A549 (cell line): ENCODE measurements around the gene PNPLA7. TPM values are rescaled to one million over a fixed set of nuclear protein-coding genes. Genes with fewer than 3 reads are reported as not detected.
A peak's percentile ranks its signal among the peaks of the same experiment; 100 is the strongest.

Source experiments
- ATAC-seq, 2 experiments: fragments of 200-7000 bp in 1 of 2; fragments of >200 bp in 1 of 2; cut with Nextera tagmentation in 1 of 2; cut with Tn5 transposase in 1 of 2; 3 replicates each; pipeline versions ENCODE4 v1.8.0 to v1.9.1; 2018 to 2020; ENCODE audit warnings: mild to moderate bottlenecking in 1 of 2, moderate library complexity in 1 of 2
- CTCF ChIA-PET: fragments of 300-600 bp; sonication (Branson Sonifier 250); formaldehyde crosslinking; extraction: SDS; loops from one replicate; lab custom pipeline; 2021; ENCODE audit warnings: antibody characterized with exemption, inconsistent platforms; lab: Yijun Ruan, JAX
- POLR2A ChIA-PET: fragments of 350-600 bp; formaldehyde crosslinking; extraction: SDS; loops from one replicate; lab custom pipeline; 2021; ENCODE audit warnings: antibody characterized with exemption, inconsistent platforms; lab: Yijun Ruan, JAX
- DNase-seq, 2 experiments: peaks; one replicate each; pipeline versions ENCODE4 v3.0.0 to v3.0.0-alpha.2; 2011 to 2016; ENCODE audit warnings: low read depth in 1 of 2, low spot score in 1 of 2
- FAIRE-seq: peaks from 2 replicates; lab custom pipeline; 2011; peaks lifted over from hg19 to GRCh38; lab: Jason Lieb, UNC
- H3K27ac ChIP-seq, 2 experiments: fragments of >200 bp; sonication (Bioruptor Twin); formaldehyde crosslinking; 3 replicates each; pipeline ENCODE4 v1.5.1; 2016 to 2017
- H3K4me1 ChIP-seq: fragments of >200 bp; sonication (Bioruptor Twin); formaldehyde crosslinking; 3 replicates; pipeline ENCODE4 v1.6.1; 2016
- H3K4me2 ChIP-seq: fragments of >200 bp; sonication (Bioruptor Twin); formaldehyde crosslinking; 3 replicates; pipeline ENCODE4 v1.6.1; 2016
- H3K4me3 ChIP-seq: fragments of >200 bp; sonication (Bioruptor Twin); formaldehyde crosslinking; 3 replicates; pipeline ENCODE4 v1.5.1; 2016
- H3K9me3 ChIP-seq: fragments of >200 bp; sonication (Bioruptor Twin); formaldehyde crosslinking; 3 replicates; pipeline ENCODE4 v1.6.1; 2016
- BHLHE40 ChIP-seq: IDR thresholded peaks from 2 replicates; pipeline ENCODE4 v1.6.1; 2012; ENCODE audit warnings: low read depth, low read length, inconsistent platforms
- CBX8 ChIP-seq: fragments of 200-600 bp; sonication (generic); IDR thresholded peaks from 2 replicates; pipeline ENCODE4 v1.6.1; 2016
- FOSB ChIP-seq: fragments of 250-450 bp; sonication (Bioruptor Pico); IDR thresholded peaks from 2 replicates; pipeline ENCODE4 v1.5.0; 2020; ENCODE audit warnings: mild to moderate bottlenecking, moderate library complexity
- FOXS1 ChIP-seq: fragments of 250-450 bp; sonication (Bioruptor Pico); IDR thresholded peaks from 2 replicates; pipeline ENCODE4 v1.5.0; 2020; ENCODE audit warnings: mild to moderate bottlenecking, moderate library complexity
- HDAC2 ChIP-seq: fragments of 200-600 bp; sonication (generic); IDR thresholded peaks from 2 replicates; pipeline ENCODE4 v1.6.1; 2016
- JUN ChIP-seq, 2 experiments: fragments of >200 bp; sonication (Bioruptor Twin); formaldehyde crosslinking; IDR thresholded peaks; 2 replicates in 1 of 2; 3 replicates in 1 of 2; pipeline ENCODE4 v1.6.1; 2016 to 2017
- JUNB ChIP-seq: fragments of >200 bp; sonication (Bioruptor Twin); formaldehyde crosslinking; IDR thresholded peaks from 2 replicates; pipeline ENCODE4 v1.6.1; 2016
- KDM5A ChIP-seq: fragments of 200-600 bp; sonication (generic); IDR thresholded peaks from 2 replicates; pipeline ENCODE4 v1.6.1; 2016; ENCODE audit warnings: antibody characterized with exemption, mild to moderate bottlenecking
- MAFK ChIP-seq: fragments of 450-650 bp; IDR thresholded peaks from 2 replicates; pipeline ENCODE4 v1.6.1; 2014; ENCODE audit not compliant: partially characterized antibody
- MAZ ChIP-seq: fragments of 150-350 bp; IDR thresholded peaks from 2 replicates; pipeline ENCODE4 v1.6.1; 2014; ENCODE audit warnings: antibody characterized with exemption, low read depth, low read length, borderline replicate concordance
- NPAS2 ChIP-seq: fragments of 250-450 bp; sonication (Bioruptor Pico); IDR thresholded peaks from 2 replicates; pipeline ENCODE4 v1.8.0; 2022; ENCODE audit warnings: mild to moderate bottlenecking, moderate library complexity, borderline replicate concordance
- PBX3 ChIP-seq: IDR thresholded peaks from 2 replicates; pipeline ENCODE4 v1.6.1; 2012
- PHF8 ChIP-seq: fragments of 200-600 bp; sonication (generic); IDR thresholded peaks from 2 replicates; pipeline ENCODE4 v1.6.1; 2016; ENCODE audit warnings: low read depth, mild to moderate bottlenecking, antibody characterized with exemption, moderate library complexity, borderline replicate concordance
- POLR2A ChIP-seq: IDR thresholded peaks from 2 replicates; pipeline ENCODE4 v1.6.1; 2012; ENCODE audit warnings: mild to moderate bottlenecking, low read length
- RCOR1 ChIP-seq: fragments of 150-350 bp; IDR thresholded peaks from 2 replicates; pipeline ENCODE4 v1.6.1; 2014; ENCODE audit warnings: antibody characterized with exemption, low read length, low read depth
- SMC3 ChIP-seq: fragments of >200 bp; sonication (Bioruptor Twin); formaldehyde crosslinking; IDR thresholded peaks from 3 replicates; pipeline ENCODE4 v1.6.1; 2018; ENCODE audit warnings: inconsistent platforms
- ZC3H11A ChIP-seq: fragments of 450-650 bp; IDR thresholded peaks from 2 replicates; pipeline ENCODE4 v1.6.1; 2014; ENCODE audit warnings: antibody characterized with exemption, mild to moderate bottlenecking
- ZFP36 ChIP-seq: fragments of 450-650 bp; IDR thresholded peaks from 2 replicates; pipeline ENCODE4 v1.6.1; 2014; ENCODE audit warnings: borderline replicate concordance; ENCODE audit not compliant: partially characterized antibody
- WGBS: methylation state at CpG from one replicate; pipeline ENCODE4 v1.1.6; 2017; ENCODE audit errors: missing lambda C conversion rate; 5-methylcytosine and 5-hydroxymethylcytosine counted together
- polyA plus RNA-seq, 4 experiments: library from polyadenylated mRNA; depleted of rRNA in 3 of 4; stranded (reverse); fragments of >200 nt; fragmentation: RNase III in 1 of 4; extraction: RNeasy Plus Mini Kit Qiagen cat#74134 plus additional on column Dnase treatment in 1 of 4; gene quantifications; 2 replicates in 3 of 4; 3 replicates in 1 of 4; pipeline ENCODE4 v1.2.3, GENCODE V29; 2011 to 2017
- TF ChIP-seq, protein P1 (sequence below): fragments of >200 bp; sonication (Bioruptor Twin); formaldehyde crosslinking; IDR thresholded peaks from 3 replicates; pipeline ENCODE4 v1.5.1; 2016
- TF ChIP-seq, protein P2 (sequence below): fragments of 250-450 bp; sonication (Bioruptor Pico); IDR thresholded peaks from 2 replicates; pipeline ENCODE4 v1.5.0; 2020; ENCODE audit warnings: low read depth, mild to moderate bottlenecking, moderate library complexity

The PNPLA7 gene
- polyA plus RNA-seq, 2 of the 4 experiments (the other 2 are of a cell fraction) = 0.31 to 1.1 TPM

GRCh38 chr9:137457406-137458193 is 92.6 kb downstream of the PNPLA7 start (continued):
- TF ChIP-seq, protein P1, sequence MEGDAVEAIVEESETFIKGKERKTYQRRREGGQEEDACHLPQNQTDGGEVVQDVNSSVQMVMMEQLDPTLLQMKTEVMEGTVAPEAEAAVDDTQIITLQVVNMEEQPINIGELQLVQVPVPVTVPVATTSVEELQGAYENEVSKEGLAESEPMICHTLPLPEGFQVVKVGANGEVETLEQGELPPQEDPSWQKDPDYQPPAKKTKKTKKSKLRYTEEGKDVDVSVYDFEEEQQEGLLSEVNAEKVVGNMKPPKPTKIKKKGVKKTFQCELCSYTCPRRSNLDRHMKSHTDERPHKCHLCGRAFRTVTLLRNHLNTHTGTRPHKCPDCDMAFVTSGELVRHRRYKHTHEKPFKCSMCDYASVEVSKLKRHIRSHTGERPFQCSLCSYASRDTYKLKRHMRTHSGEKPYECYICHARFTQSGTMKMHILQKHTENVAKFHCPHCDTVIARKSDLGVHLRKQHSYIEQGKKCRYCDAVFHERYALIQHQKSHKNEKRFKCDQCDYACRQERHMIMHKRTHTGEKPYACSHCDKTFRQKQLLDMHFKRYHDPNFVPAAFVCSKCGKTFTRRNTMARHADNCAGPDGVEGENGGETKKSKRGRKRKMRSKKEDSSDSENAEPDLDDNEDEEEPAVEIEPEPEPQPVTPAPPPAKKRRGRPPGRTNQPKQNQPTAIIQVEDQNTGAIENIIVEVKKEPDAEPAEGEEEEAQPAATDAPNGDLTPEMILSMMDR = no peak
- no peak for TF ChIP-seq RCOR1
- no peak for TF ChIP-seq JUNB
- no peak for TF ChIP-seq HDAC2
- TF ChIP-seq, protein P2, sequence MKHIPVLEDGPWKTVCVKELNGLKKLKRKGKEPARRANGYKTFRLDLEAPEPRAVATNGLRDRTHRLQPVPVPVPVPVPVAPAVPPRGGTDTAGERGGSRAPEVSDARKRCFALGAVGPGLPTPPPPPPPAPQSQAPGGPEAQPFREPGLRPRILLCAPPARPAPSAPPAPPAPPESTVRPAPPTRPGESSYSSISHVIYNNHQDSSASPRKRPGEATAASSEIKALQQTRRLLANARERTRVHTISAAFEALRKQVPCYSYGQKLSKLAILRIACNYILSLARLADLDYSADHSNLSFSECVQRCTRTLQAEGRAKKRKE = no peak
- TF ChIP-seq, all 56 proteins: peak for 0

- 91% methylated on average over 9 of the region's 10 CpGs for WGBS
- POLR2A ChIA-PET = no interaction called here
- H3K4me1 ChIP-seq = peaks cover 38% of the 10 kb centered on the region
Measured at GRCh38 chr9:137456864-137457405, 93.3 kb downstream of the PNPLA7 start.

DNA sequence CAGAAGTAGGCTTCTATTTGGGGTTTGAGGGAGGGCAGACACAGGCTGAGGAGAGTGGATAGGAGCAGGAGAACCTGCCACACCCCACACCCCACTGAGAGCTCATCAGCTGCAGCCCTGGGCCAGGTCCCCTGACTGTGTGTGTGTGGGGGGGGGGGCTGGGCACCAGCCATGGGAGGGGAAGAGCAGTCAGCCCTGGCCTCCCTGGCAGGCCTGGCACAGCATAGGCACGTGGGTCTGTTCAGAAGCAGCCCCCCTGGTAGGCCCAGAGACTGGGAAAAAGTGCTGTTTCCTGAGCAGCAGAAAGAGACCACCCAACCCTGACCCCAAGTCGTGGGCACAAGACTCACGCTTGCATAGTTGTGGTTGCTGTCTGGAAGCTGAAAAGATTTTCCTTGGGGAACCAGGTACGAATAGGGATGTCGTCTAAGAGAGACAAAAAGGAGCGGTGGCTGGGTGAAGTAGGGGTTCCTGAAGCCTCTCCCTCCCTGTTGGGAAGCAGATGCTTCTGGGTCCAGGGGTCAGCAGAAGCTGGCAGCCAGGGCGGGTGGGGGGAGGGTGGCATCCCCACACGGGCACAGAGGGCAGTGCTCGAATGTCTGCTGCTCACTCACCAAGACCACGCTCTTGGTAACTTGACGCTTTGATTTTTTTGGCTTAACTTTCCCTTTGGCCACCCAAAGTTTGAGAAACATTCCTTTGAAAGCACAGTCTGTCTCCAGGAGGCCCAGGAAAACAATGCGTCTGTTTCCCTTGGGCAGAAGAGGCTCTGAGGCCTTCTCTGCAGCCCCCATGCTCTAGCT is 93.9 kb downstream of the PNPLA7 start:
- TF ChIP-seq RCOR1 = no peak
- no peak for TF ChIP-seq MAZ
- TF ChIP-seq ZC3H11A = no peak
- no peak for TF ChIP-seq BHLHE40
- no peak for TF ChIP-seq JUNB
- no peak for TF ChIP-seq FOSB (CRISPR knock-in tag)
- no peak for TF ChIP-seq POLR2A
- no peak for TF ChIP-seq PBX3
- no peak for TF ChIP-seq CBX8
- no peak for TF ChIP-seq KDM5A
- TF ChIP-seq MAFK = no peak
- no peak for TF ChIP-seq PHF8
- no peak for TF ChIP-seq SMC3
- no peak for TF ChIP-seq JUN (IDR thresholded peaks at IDR 0.05)
- no peak for TF ChIP-seq FOXS1 (CRISPR knock-in tag)
- TF ChIP-seq NPAS2 = no peak
- TF ChIP-seq, all 56 proteins: peak for 0
- peaks cover 38% of the 10 kb centered on the region for H3K4me1 ChIP-seq
- CTCF ChIA-PET = interaction anchor here (1.0 to 5.8 kb wide), 5 partner anchors 12 to 154 kb away, joined by 4 to 35 read pairs (median 13); partner anchors contain the start of genes EXD3, NOXA1 and NRARP
- no peak for FAIRE-seq
- H3K4me2 ChIP-seq = no peak overlapping the region
- WGBS = 84% methylated on average over 10 of the region's 12 CpGs
- no peak for ATAC-seq
- H3K27ac ChIP-seq = no peak overlapping the region
- DNase-seq = no peak
- POLR2A ChIA-PET = no interaction called here
- no peak overlapping the region for H3K4me3 ChIP-seq
- H3K9me3 ChIP-seq = no peaks in the 10 kb centered on the region

More at GRCh38 chr9:137456864-137457405, 93.3 kb downstream of the PNPLA7 start:
- CTCF ChIA-PET = interaction anchor here (1.2 to 5.8 kb wide), 3 partner anchors 12 to 155 kb away, joined by 4 to 35 read pairs (median 13); partner anchors contain the start of genes EXD3, NOXA1 and NRARP
- DNase-seq = no peak
- no peak for TF ChIP-seq FOXS1 (CRISPR knock-in tag)
- peak; percentile 95 for TF ChIP-seq ZFP36
- Histone ChIP-seq H3K27ac (no peak overlapping the region), H3K9me3 (no peaks in the 10 kb centered on the region), H3K4me2 (no peak overlapping the region), H3K4me3 (no peak overlapping the region)
- FAIRE-seq = no peak
- ATAC-seq = no peak
